ENCODE results near the gene AGT.

DNA sequence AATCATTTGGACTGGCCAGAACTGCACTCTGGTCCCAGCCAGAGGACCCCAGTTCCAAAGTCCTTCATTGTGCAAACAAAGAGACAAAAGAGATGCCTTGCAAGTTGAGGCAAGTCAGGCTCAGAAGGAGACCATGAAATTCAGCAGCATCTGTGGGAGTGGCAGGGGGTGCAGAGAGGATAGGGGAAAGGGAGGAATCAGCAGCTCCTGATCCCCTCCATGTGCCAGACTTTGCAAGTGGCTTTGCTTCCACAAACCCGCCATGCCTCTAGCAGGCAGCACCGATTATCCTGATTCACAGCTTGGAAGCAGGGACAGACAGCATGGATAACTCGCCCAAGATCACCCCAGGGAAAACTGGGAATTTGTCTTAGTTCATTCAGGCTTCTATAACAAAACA is 31.1 kb upstream of the AGT start:
- TF ChIP-seq, protein P1, sequence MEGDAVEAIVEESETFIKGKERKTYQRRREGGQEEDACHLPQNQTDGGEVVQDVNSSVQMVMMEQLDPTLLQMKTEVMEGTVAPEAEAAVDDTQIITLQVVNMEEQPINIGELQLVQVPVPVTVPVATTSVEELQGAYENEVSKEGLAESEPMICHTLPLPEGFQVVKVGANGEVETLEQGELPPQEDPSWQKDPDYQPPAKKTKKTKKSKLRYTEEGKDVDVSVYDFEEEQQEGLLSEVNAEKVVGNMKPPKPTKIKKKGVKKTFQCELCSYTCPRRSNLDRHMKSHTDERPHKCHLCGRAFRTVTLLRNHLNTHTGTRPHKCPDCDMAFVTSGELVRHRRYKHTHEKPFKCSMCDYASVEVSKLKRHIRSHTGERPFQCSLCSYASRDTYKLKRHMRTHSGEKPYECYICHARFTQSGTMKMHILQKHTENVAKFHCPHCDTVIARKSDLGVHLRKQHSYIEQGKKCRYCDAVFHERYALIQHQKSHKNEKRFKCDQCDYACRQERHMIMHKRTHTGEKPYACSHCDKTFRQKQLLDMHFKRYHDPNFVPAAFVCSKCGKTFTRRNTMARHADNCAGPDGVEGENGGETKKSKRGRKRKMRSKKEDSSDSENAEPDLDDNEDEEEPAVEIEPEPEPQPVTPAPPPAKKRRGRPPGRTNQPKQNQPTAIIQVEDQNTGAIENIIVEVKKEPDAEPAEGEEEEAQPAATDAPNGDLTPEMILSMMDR (IDR thresholded peaks at IDR 0.05 in 2 of 3, conservative IDR thresholded peaks at IDR 0.05 in 1 of 3; ENCODE audit: borderline replicate concordance in 1 of 3, insufficient read depth in 1 of 3, low read depth in 2 of 3, low read length in 2 of 3): no peak
- no peak for TF ChIP-seq EZH2phosphoT487 (IDR thresholded peaks at IDR 0.05; ENCODE audit: borderline replicate concordance)
- TF ChIP-seq POLR2A (IDR thresholded peaks at IDR 0.05; ENCODE audit: borderline replicate concordance, extremely low read depth, insufficient read depth, insufficient read length): no peak
- TF ChIP-seq FOSL1 (IDR thresholded peaks at IDR 0.05; ENCODE audit: low read depth): no peak
- no peak for TF ChIP-seq SIN3A (IDR thresholded peaks at IDR 0.05; ENCODE audit: low read depth)
